Effector memory CD8-positive, alpha-beta T cell (primary cell): ENCODE measurements around the gene KRTAP9-8.
"Not testable (repeated sequence)": the region's sequence is repeated elsewhere in the genome, so short reads cannot be mapped to it uniquely, and the experiment has no call there.

Experiments
- ATAC-seq: fragments of 150-1000 bp; cut with Tn5 transposase; replicated peaks from 2 replicates; pipeline ENCODE4 v1.10.0; 2021; ENCODE audit warnings: mild to moderate bottlenecking, moderate library complexity
- DNase-seq, 3 experiments: peaks; one replicate each; pipeline ENCODE4 v3.0.0; 2021
- H3K27ac Mint-ChIP-seq, 2 donors: one replicate each; pipeline ENCODE4 v1.8.0; 2022; ENCODE audit warnings: mild to moderate bottlenecking in 2 of 2, mixed read lengths in 2 of 2, moderate library complexity in 2 of 2
- H3K27me3 Mint-ChIP-seq, 2 donors: one replicate each; pipeline ENCODE4 v1.8.0; 2022; ENCODE audit warnings: mixed read lengths in 2 of 2
- H3K36me3 Mint-ChIP-seq: one replicate; pipeline ENCODE4 v1.8.0; 2022; ENCODE audit warnings: mild to moderate bottlenecking, moderate library complexity, mixed read lengths; ENCODE audit not compliant: insufficient read depth
- H3K4me1 Mint-ChIP-seq, 2 donors: one replicate each; pipeline ENCODE4 v1.8.0; 2022; ENCODE audit warnings: low read depth in 2 of 2, mixed read lengths in 2 of 2
- H3K4me3 Mint-ChIP-seq, 2 donors: one replicate each; pipeline ENCODE4 v1.8.0; 2022; ENCODE audit warnings: mild to moderate bottlenecking in 2 of 2, mixed read lengths in 2 of 2, moderate library complexity in 2 of 2
- H3K9me3 Mint-ChIP-seq, 2 donors: one replicate each; pipeline ENCODE4 v1.8.0; 2022; ENCODE audit warnings: mixed read lengths in 2 of 2

Gene KRTAP9-8

DNA sequence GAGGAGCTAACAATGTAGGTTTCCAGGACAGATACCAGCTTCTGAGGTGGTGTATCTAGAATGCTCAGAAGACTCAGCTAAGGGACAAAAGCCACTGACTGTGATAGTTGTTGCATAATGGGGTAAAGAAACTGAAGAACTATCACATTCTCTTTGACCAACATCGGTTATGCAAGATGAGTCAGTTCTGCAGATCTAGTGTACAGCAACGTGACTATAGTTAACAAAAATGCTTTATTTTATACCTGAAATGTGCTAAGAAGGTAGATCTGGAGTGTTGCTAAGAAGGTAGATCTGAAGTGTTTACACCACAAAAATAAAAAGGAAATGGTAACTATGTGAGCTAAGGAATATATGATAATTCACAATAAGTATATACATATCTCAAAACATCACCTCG is 29.9 kb downstream of the KRTAP9-8 start:
- Mint-ChIP-seq H3K27me3 (peaks cover 9 to 42% of the 10 kb centered on the region in 2 donors), H3K4me1 (peaks cover 0 to 4% of the 10 kb centered on the region in 2 donors), H3K4me3 (no peak overlapping the region), H3K9me3 (no peaks in the 10 kb centered on the region), H3K27ac (no peak overlapping the region), H3K36me3 (no peaks in the 10 kb centered on the region)
- ATAC-seq (no peak), DNase-seq (no peak)

GRCh38 chr17:41271323-41271722 is 33.5 kb downstream of the KRTAP9-8 start:
- H3K9me3 Mint-ChIP-seq, H3K4me3 Mint-ChIP-seq, H3K4me1 Mint-ChIP-seq, H3K36me3 Mint-ChIP-seq, ATAC-seq, H3K27ac Mint-ChIP-seq, DNase-seq: not testable (repeated sequence)
- peaks cover 8 to 39% of the 10 kb centered on the region in 2 donors for H3K27me3 Mint-ChIP-seq

GRCh38 chr17:41271858-41272257 is 34.1 kb downstream of the KRTAP9-8 start:
- no peak overlapping the region for H3K27ac Mint-ChIP-seq
- DNase-seq (no peak), ATAC-seq (no peak)
- no peaks in the 10 kb centered on the region for H3K36me3 Mint-ChIP-seq
- H3K27me3 Mint-ChIP-seq, result peaks cover 14 to 43% of the 10 kb centered on the region in 2 donors
- H3K4me3 Mint-ChIP-seq, result no peak overlapping the region
- H3K9me3 Mint-ChIP-seq, result no peaks in the 10 kb centered on the region
- H3K4me1 Mint-ChIP-seq, result no peaks in the 10 kb centered on the region

DNA sequence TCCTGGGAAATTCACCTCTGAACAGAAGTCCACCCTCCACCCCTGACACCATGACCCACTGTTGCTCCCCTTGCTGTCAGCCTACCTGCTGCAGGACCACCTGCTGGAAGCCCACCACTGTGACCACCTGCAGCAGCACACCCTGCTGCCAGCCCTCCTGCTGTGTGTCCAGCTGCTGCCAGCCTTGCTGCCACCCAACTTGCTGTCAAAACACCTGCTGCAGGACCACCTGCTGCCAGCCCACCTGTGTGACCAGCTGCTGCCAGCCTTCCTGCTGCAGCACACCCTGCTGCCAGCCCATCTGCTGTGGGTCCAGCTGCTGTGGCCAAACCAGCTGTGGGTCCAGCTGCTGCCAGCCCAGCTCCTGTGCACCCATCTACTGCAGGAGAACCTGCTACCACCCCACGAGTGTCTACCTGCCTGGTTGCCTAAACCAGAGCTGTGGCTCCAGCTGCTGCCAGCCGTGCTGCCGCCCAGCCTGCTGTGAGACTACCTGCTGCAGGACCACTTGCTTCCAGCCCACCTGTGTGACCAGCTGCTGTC is 37.9 kb downstream of the KRTAP9-8 start, which contains the start of gene KRTAP9-7:
Gene KRTAP9-7 (plus strand): TSS at position 51 of the 543 bp plus-strand sequence. CDS start 0 bp downstream, at position 51.
- ATAC-seq, H3K4me3 Mint-ChIP-seq, H3K4me1 Mint-ChIP-seq, H3K27ac Mint-ChIP-seq, H3K36me3 Mint-ChIP-seq, H3K9me3 Mint-ChIP-seq, DNase-seq: not testable (repeated sequence)
- H3K27me3 Mint-ChIP-seq, result peaks cover 18 to 43% of the 10 kb centered on the region in 2 donors

DNA sequence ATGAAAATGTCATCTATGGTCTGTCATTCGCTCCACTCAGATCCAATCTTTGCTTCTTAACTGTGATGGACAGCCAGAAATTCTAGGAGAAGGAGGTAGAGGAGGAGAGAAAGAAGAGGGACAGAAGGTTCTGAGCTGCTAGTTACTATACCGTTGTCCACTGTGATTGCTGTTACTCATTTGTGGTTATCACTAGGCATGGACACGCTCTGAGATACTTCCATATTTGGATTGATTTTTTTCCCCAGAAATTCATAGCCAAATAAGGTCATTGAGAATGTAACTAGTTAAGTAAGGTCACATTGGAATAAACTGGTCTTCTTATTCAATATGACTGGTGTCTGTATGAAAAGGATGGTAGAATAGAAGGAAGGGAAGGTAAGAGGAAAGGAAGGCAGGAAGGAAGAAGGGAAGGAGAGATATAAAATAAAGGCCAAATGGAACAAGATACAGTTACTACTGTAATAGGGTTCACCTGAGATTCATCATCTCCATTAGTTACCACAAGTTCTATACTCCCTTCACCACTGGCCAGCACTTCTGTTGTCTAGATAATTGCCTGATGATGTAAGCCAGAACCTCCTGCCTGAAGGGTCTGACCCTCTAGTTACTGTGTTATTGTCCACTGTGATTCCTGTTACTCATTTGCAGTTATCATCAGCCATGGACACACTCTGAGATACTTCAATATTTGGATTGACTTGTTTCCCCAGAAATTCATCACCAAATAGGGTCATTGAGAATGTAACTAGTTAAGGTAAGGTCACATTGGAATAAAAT is 40.6 kb downstream of the KRTAP9-8 start:
- peaks cover 23 to 38% of the 10 kb centered on the region in 2 donors for H3K27me3 Mint-ChIP-seq
- H3K36me3 Mint-ChIP-seq, result no peaks in the 10 kb centered on the region
- H3K27ac Mint-ChIP-seq, result no peak overlapping the region
- no peaks in the 10 kb centered on the region for H3K9me3 Mint-ChIP-seq
- ATAC-seq, result no peak
- DNase-seq, result no peak
- H3K4me1 Mint-ChIP-seq, result no peaks in the 10 kb centered on the region
- no peak overlapping the region for H3K4me3 Mint-ChIP-seq

- Mint-ChIP-seq H3K36me3 (no peaks in the 10 kb centered on the region), H3K4me1 (peaks cover 0 to 3% of the 10 kb centered on the region in 2 donors), H3K4me3 (no peak overlapping the region), H3K27me3 (peaks cover 9 to 13% of the 10 kb centered on the region in 2 donors), H3K9me3 (no peaks in the 10 kb centered on the region), H3K27ac (no peak overlapping the region)
- ATAC-seq (no peak), DNase-seq (no peak)
Observed at GRCh38 chr17:41284043-41284442, 46.2 kb downstream of the KRTAP9-8 start.

DNA sequence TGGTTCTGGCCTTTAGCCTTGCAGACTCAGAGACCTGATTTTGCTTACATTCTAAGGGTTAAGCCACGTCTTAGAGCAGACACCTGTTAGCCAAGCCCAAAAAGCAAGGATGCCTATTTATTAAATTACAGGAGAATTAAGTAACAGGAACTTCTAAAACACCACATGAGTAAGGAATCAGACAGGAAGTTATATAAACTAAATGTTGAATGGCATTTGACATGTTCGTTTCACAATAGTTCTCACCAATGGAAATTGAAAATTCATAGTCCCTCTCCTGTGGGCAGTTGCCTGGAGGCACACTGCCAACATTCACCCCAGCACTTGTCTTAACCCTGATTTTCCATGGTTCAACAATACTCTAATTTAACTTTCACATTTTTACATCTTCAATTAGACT is 46.7 kb downstream of the KRTAP9-8 start:
- ATAC-seq (no peak), DNase-seq (no peak)
- no peak overlapping the region for H3K27ac Mint-ChIP-seq
- H3K4me3 Mint-ChIP-seq, result no peak overlapping the region
- peaks cover 9 to 12% of the 10 kb centered on the region in 2 donors for H3K27me3 Mint-ChIP-seq
- H3K36me3 Mint-ChIP-seq, result no peaks in the 10 kb centered on the region
- H3K4me1 Mint-ChIP-seq, result peaks cover 0 to 3% of the 10 kb centered on the region in 2 donors
- no peaks in the 10 kb centered on the region for H3K9me3 Mint-ChIP-seq

GRCh38 chr17:41287050-41287449 is 49.3 kb downstream of the KRTAP9-8 start:
- Mint-ChIP-seq H3K36me3 (peaks cover 3% of the 10 kb centered on the region), H3K4me3 (no peak overlapping the region), H3K9me3 (no peaks in the 10 kb centered on the region), H3K27ac (no peak overlapping the region), H3K27me3 (peaks cover 6 to 8% of the 10 kb centered on the region in 2 donors), H3K4me1 (peaks cover 0 to 3% of the 10 kb centered on the region in 2 donors)
- DNase-seq (no peak), ATAC-seq (no peak)
